ENCODE data around the gene CDK18. TPM values are rescaled to one million over a fixed set of nuclear protein-coding genes. Genes with fewer than 3 reads are reported as not detected.

Gene CDK18
- total RNA-seq, 2 experiments from 2014 or later: 3.6 to 4.1 TPM

- intact Hi-C loops (cut with micrococcal nuclease): no loop called here
- H3K9me3 Mint-ChIP-seq: no peaks in the 10 kb centered on the region
- H3K27ac Mint-ChIP-seq: no peak overlapping the region
- H3K36me3 Mint-ChIP-seq (ENCODE audit: low read depth): no peaks in the 10 kb centered on the region
- H3K27me3 Mint-ChIP-seq (ENCODE audit: low read depth): no peaks in the 10 kb centered on the region
- no peak overlapping the region for H3K4me3 Mint-ChIP-seq
- no peaks in the 10 kb centered on the region for H3K4me1 Mint-ChIP-seq (ENCODE audit: low read depth)
- CTCF ChIA-PET: interaction anchor here (0.6 to 11.0 kb wide), 8 partner anchors 44 to 180 kb away, joined by 3 to 169 read pairs (median 4); partner anchors contain the start of gene ELK4
- DNase-seq: no peak
Observed at GRCh38 chr1:205530116-205530515, 25.6 kb downstream of the CDK18 start.

GRCh38 chr1:205531191-205532025 lies 26.9 kb downstream of the CDK18 start:
- Mint-ChIP-seq H3K27ac (no peak overlapping the region), H3K4me1 (ENCODE audit: low read depth) (no peaks in the 10 kb centered on the region), H3K4me3 (no peak overlapping the region), H3K36me3 (ENCODE audit: low read depth) (no peaks in the 10 kb centered on the region), H3K27me3 (ENCODE audit: low read depth) (no peaks in the 10 kb centered on the region), H3K9me3 (no peaks in the 10 kb centered on the region)
- CTCF ChIA-PET: interaction anchor here (0.9 to 11.0 kb wide), 5 partner anchors 9 to 126 kb away, joined by 4 to 169 read pairs (median 15); partner anchors contain the start of gene ELK4
- DNase-seq: no peak
- intact Hi-C loops (cut with micrococcal nuclease): no loop called here

DNA sequence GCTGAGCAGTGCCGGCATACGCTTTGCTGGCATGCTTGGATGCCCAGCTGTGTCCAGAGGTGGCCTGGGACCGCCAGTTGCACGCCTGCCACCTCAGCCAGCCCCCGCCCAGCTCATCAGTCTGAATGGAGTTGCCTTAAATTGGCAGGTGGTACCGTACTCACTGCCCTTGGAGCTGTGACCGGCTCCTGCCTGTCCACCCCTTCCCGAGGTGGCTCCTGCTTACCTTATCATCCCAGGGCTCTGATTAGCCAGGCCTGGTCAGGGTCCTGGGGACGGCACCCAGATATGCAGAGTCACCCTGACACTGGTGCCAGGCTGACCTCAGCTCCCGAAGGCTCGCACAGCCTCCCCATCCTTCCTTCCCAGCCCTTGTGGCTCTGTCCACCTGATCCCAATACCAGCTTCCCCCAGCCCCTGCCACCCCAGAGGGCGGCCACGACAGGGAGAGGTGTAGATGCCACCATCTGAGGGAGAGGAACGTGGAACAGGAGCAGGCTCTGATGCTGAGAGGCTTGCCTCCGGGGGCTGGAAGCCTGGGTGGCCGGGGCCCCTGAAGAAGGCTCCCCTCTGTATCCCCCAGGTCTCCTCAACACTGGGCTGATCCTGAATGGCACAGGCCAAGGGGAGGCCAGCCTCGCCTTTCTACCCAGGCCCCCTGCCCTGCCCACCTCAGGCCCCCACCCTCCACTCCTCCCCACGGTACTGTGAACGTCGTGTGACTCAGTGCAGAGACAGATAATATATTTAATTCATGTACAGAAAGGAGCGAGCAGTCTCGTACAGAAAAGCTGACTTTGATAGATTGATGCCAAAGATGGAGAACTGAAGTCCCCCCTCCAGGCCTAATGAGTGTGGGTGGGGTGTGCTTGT lies 27.8 kb downstream of the CDK18 start:
- Mint-ChIP-seq H3K27me3 (ENCODE audit: low read depth) (peaks cover 1% of the 10 kb centered on the region), H3K36me3 (ENCODE audit: low read depth) (no peaks in the 10 kb centered on the region), H3K4me3 (no peak overlapping the region), H3K27ac (no peak overlapping the region), H3K9me3 (no peaks in the 10 kb centered on the region), H3K4me1 (ENCODE audit: low read depth) (peaks cover 3% of the 10 kb centered on the region)
- CTCF ChIA-PET: interaction anchor here (4.6 to 11.0 kb wide), 3 partner anchors 8 to 125 kb away, joined by 22 to 169 read pairs (median 40); no protein-coding TSS in a partner anchor
- intact Hi-C loops (cut with micrococcal nuclease): no loop called here
- no peak for DNase-seq

DNA sequence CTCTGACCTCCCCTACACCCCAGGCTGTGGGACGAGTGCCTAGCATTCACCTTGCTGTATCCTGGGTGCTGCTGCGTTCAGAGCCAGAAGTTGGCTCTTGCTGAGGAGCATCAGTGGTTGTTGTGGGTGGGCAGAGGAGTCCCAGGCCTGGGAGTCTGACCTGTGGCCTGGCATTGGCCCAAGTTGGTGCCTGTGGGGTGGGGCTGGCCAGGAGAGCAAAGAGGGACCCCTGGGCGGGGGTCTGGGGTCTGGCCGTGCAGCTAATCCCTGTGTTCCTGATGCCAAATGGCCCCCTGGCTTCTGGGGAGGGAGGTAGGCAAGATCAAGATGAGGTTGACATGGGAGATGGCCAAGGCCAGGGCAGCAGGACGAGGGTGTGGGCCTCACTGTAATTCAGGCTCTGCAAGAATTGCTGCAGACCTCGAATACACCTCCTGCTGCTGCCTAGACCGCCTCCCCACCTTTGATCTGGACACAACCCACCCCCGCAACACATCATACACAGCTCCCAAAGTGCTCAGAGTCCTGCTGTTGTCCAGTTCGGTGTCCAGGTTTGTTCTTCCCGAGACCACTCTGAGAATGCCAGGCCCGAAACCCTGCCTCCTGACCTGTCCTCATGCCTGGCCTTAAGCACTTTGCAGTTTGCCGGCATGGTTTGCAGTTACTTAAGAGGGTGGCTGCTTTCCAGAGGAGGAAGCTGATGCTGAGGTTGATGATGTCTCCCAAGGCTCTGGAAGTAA lies 28.7 kb downstream of the CDK18 start:
- no peak for DNase-seq
- H3K4me1 Mint-ChIP-seq (ENCODE audit: low read depth): peaks cover 3% of the 10 kb centered on the region
- CTCF ChIA-PET: interaction anchor here (6.2 kb wide), 1 partner anchor 9 kb away, joined by 40 read pairs; no protein-coding TSS in a partner anchor
- no peaks in the 10 kb centered on the region for H3K36me3 Mint-ChIP-seq (ENCODE audit: low read depth)
- no peak overlapping the region for H3K4me3 Mint-ChIP-seq
- no peaks in the 10 kb centered on the region for H3K9me3 Mint-ChIP-seq
- no peak overlapping the region for H3K27ac Mint-ChIP-seq
- intact Hi-C loops (cut with micrococcal nuclease): no loop called here
- H3K27me3 Mint-ChIP-seq (ENCODE audit: low read depth): peaks cover 1% of the 10 kb centered on the region

- no peaks in the 10 kb centered on the region for H3K9me3 Mint-ChIP-seq
- no peak for DNase-seq
- no peaks in the 10 kb centered on the region for H3K36me3 Mint-ChIP-seq (ENCODE audit: low read depth)
- H3K4me1 Mint-ChIP-seq (ENCODE audit: low read depth): peaks cover 3% of the 10 kb centered on the region
- no peak overlapping the region for H3K27ac Mint-ChIP-seq
- CTCF ChIA-PET: interaction anchor here (0.5 to 6.2 kb wide), 4 partner anchors 10 to 235 kb away, joined by 4 to 40 read pairs (median 6); no protein-coding TSS in a partner anchor
- peaks cover 1% of the 10 kb centered on the region for H3K27me3 Mint-ChIP-seq (ENCODE audit: low read depth)
- intact Hi-C loops (cut with micrococcal nuclease): no loop called here
- no peak overlapping the region for H3K4me3 Mint-ChIP-seq
Observed at GRCh38 chr1:205533748-205534443, 29.4 kb downstream of the CDK18 start.

GRCh38 chr1:205534444-205534985 lies 30.0 kb downstream of the CDK18 start:
- H3K4me3 Mint-ChIP-seq: no peak overlapping the region
- CTCF ChIA-PET: interaction anchor here (0.5 to 6.2 kb wide), 4 partner anchors 10 to 234 kb away, joined by 4 to 40 read pairs (median 6); no protein-coding TSS in a partner anchor
- H3K27ac Mint-ChIP-seq: no peak overlapping the region
- H3K27me3 Mint-ChIP-seq (ENCODE audit: low read depth): peaks cover 1% of the 10 kb centered on the region
- intact Hi-C loops (cut with micrococcal nuclease): no loop called here
- no peak for DNase-seq
- no peaks in the 10 kb centered on the region for H3K9me3 Mint-ChIP-seq
- H3K4me1 Mint-ChIP-seq (ENCODE audit: low read depth): peaks cover 3% of the 10 kb centered on the region
- H3K36me3 Mint-ChIP-seq (ENCODE audit: low read depth): no peaks in the 10 kb centered on the region

GRCh38 chr1:205535096-205535495 lies 30.6 kb downstream of the CDK18 start:
- intact Hi-C loops (cut with micrococcal nuclease): no loop called here
- peaks cover 3% of the 10 kb centered on the region for H3K4me1 Mint-ChIP-seq (ENCODE audit: low read depth)
- H3K9me3 Mint-ChIP-seq: no peaks in the 10 kb centered on the region
- H3K27ac Mint-ChIP-seq: no peak overlapping the region
- CTCF ChIA-PET: interaction anchor here (0.7 to 6.2 kb wide), 4 partner anchors 11 to 57 kb away, joined by 3 to 40 read pairs (median 7); no protein-coding TSS in a partner anchor
- DNase-seq: no peak
- H3K36me3 Mint-ChIP-seq (ENCODE audit: low read depth): no peaks in the 10 kb centered on the region
- H3K4me3 Mint-ChIP-seq: no peak overlapping the region
- peaks cover 1% of the 10 kb centered on the region for H3K27me3 Mint-ChIP-seq (ENCODE audit: low read depth)

DNA sequence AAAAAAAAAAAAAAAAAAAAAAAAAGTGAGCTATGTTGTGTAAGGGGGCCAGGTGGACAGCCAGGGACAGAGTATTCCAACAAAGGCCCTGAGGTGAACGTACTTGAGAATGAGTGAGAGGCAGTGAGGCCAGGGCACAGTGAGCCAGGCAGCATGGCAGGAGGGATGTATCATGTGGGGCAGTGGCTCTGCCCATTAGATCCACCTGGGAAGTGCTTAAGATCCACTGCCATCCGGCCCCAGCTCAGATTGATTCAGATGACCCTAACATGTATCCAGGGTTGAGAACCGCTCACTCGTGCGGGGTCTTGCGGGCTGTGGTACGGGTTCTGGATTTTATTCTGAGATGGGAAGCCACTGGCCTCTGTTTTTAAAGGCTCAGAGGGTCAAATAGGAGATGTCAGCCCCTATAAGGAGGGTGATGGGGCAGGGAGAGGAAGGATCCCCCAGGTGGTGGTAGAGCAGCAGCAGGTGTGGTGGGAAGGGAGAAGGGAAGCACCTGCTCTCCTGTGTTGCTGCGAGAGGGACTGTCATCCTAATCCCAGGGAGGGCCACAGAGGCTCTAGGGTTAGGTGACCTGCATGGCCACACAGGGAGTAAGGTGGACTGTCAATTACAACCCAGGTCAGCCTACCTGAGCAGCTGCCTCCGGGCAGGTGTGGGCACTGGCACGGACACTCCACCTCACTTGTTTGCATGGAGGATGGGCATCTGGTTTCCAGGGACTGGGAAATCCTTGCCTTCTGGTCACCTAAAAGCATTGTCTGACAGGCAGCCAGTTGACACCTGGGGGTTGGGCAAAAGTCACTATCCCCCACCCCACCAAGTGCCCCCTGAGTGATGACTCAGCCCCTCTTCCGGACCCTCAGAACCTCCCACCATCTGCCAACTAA lies 31.6 kb downstream of the CDK18 start:
- H3K4me3 Mint-ChIP-seq: no peak overlapping the region

GRCh38 chr1:205536759-205537361 lies 32.4 kb downstream of the CDK18 start:
- H3K4me1 Mint-ChIP-seq (ENCODE audit: low read depth): peaks cover 3% of the 10 kb centered on the region
- intact Hi-C loops (cut with micrococcal nuclease): no loop called here
- H3K27me3 Mint-ChIP-seq (ENCODE audit: low read depth): peaks cover 9% of the 10 kb centered on the region
- no peaks in the 10 kb centered on the region for H3K9me3 Mint-ChIP-seq
- CTCF ChIA-PET: interaction anchor here (0.7 to 6.2 kb wide), 8 partner anchors 10 to 183 kb away, joined by 3 to 40 read pairs (median 4); no protein-coding TSS in a partner anchor
- no peak for DNase-seq
- H3K27ac Mint-ChIP-seq: no peak overlapping the region
- no peak overlapping the region for H3K4me3 Mint-ChIP-seq
- no peaks in the 10 kb centered on the region for H3K36me3 Mint-ChIP-seq (ENCODE audit: low read depth)

More for the DNA sequence above, 31.6 kb downstream of the CDK18 start:
- CTCF ChIA-PET: interaction anchor here (0.7 to 6.2 kb wide), 4 partner anchors 12 to 56 kb away, joined by 3 to 40 read pairs (median 7); no protein-coding TSS in a partner anchor
- Mint-ChIP-seq H3K27me3 (ENCODE audit: low read depth) (peaks cover 4% of the 10 kb centered on the region), H3K9me3 (no peaks in the 10 kb centered on the region), H3K27ac (no peak overlapping the region), H3K36me3 (ENCODE audit: low read depth) (no peaks in the 10 kb centered on the region), H3K4me1 (ENCODE audit: low read depth) (peaks cover 3% of the 10 kb centered on the region)
- no peak for DNase-seq
- intact Hi-C loops (cut with micrococcal nuclease): no loop called here

DNA sequence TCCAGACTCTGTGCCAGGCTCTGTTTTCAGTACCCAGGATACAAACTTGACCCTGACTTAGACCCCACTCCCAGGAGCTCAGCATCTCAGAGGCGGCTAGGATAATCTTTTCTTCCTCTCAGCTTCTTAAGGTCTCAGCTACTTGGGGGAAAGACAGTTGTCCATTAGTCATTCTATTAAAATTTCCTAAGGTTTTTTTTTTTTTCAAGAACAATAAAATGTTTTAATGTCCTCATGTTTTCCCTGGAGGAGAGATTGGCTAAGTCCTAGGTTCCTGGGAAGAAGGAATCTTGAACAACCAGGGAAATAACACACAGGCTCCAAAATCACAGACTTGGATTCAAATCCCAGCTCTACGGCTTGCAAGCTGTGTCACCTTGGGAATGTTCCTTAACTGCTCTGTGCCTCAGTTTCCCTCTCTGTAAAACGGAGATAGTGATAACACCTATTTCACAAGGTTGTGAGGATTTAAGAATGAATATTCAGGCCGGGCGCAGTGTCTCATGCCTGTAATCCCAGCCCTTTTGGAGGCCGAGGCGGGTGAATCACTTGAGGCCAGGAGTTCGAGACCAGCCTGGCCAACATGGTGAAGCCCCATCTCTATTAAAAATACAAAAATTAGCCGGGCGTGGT lies 33.0 kb downstream of the CDK18 start:
- no peaks in the 10 kb centered on the region for H3K36me3 Mint-ChIP-seq (ENCODE audit: low read depth)
- H3K27me3 Mint-ChIP-seq (ENCODE audit: low read depth): peaks cover 11% of the 10 kb centered on the region
- H3K9me3 Mint-ChIP-seq: no peaks in the 10 kb centered on the region
- H3K4me1 Mint-ChIP-seq (ENCODE audit: low read depth): peaks cover 3% of the 10 kb centered on the region
- CTCF ChIA-PET: interaction anchor here (0.5 to 6.2 kb wide), 10 partner anchors 10 to 183 kb away, joined by 3 to 40 read pairs (median 4); no protein-coding TSS in a partner anchor
- no peak overlapping the region for H3K4me3 Mint-ChIP-seq
- no peak overlapping the region for H3K27ac Mint-ChIP-seq
- DNase-seq: no peak
- intact Hi-C loops (cut with micrococcal nuclease): no loop called here
